SK-N-SH (cell line): ENCODE data around the gene MAP4K3. TPM values are rescaled to one million over a fixed set of nuclear protein-coding genes. Genes with fewer than 3 reads are reported as not detected.

ENCODE experiments used
- CTCF ChIA-PET: fragments of 300-600, 350-600 bp; formaldehyde crosslinking; extraction: SDS; loops from one replicate; lab custom pipeline; 2021; lab: Yijun Ruan, JAX
- POLR2A ChIA-PET: fragments of 350-600 bp; sonication (Branson Sonifier 250); formaldehyde crosslinking; extraction: SDS; loops from one replicate; lab custom pipeline; 2020; ENCODE audit warnings: antibody characterized with exemption, inconsistent platforms; lab: Yijun Ruan, JAX
- DNase-seq: peaks from one replicate; pipeline ENCODE4 v3.0.0; 2012
- H2AFZ ChIP-seq: fragments of 200-600 bp; sonication (generic); 2 replicates; pipeline ENCODE4 v1.8.1; 2016; ENCODE audit warnings: antibody characterized with exemption, mild to moderate bottlenecking, low read depth
- H3F3A ChIP-seq: fragments of 200-600 bp; sonication (generic); replicated peaks from 2 replicates; pipeline ENCODE3; 2016; ENCODE audit warnings: antibody characterized with exemption, mild to moderate bottlenecking; ENCODE audit not compliant: insufficient read depth
- H3K27ac ChIP-seq, 2 experiments: fragments of 200-500 bp in 1 of 2; fragments of 200-600 bp in 1 of 2; sonication (Bioruptor generic) in 1 of 2; sonication (generic), shearing (Covaris generic) in 1 of 2; 2 replicates each; pipeline versions ENCODE4 v1.5.1 to v1.6.1; 2014 to 2016; ENCODE audit warnings: low read depth in 2 of 2, inconsistent platforms in 1 of 2, low read length in 1 of 2, mild to moderate bottlenecking in 1 of 2, mixed read lengths in 1 of 2
- H3K27me3 ChIP-seq: fragments of 200-600 bp; sonication (generic), shearing (Covaris generic); 2 replicates; pipeline ENCODE4 v1.6.1; 2016; ENCODE audit warnings: mixed run types; ENCODE audit not compliant: insufficient read depth
- H3K36me3 ChIP-seq, 2 experiments: fragments of 200-500 bp in 1 of 2; fragments of 200-600 bp in 1 of 2; sonication (Bioruptor generic) in 1 of 2; sonication (generic) in 1 of 2; replicated peaks in 1 of 2; 2 replicates each; pipeline versions ENCODE3 to v1.5.1; 2014 to 2016; ENCODE audit warnings: low read length in 1 of 2, mild to moderate bottlenecking in 1 of 2; ENCODE audit not compliant: insufficient read depth in 2 of 2, control insufficient read depth in 1 of 2
- H3K4me1 ChIP-seq, 2 experiments: fragments of 200-500 bp in 1 of 2; fragments of 200-600 bp in 1 of 2; sonication (Bioruptor generic) in 1 of 2; sonication (generic), shearing (Covaris generic) in 1 of 2; 2 replicates each; pipeline versions ENCODE4 v1.5.1 to v1.6.1; 2014 to 2016; ENCODE audit warnings: low read depth in 1 of 2, low read length in 1 of 2, mixed run types in 1 of 2; ENCODE audit not compliant: insufficient read depth in 2 of 2, control insufficient read depth in 1 of 2
- H3K4me2 ChIP-seq: fragments of 200-600 bp; sonication (generic), shearing (Covaris generic); 2 replicates; pipeline ENCODE4 v1.6.1; 2017; ENCODE audit warnings: mixed run types
- H3K4me3 ChIP-seq, 2 experiments: fragments of 200-500 bp in 1 of 2; fragments of 200-600 bp in 1 of 2; sonication (Bioruptor generic) in 1 of 2; sonication (generic), shearing (Covaris generic) in 1 of 2; 2 replicates each; pipeline versions ENCODE4 v1.5.1 to v1.8.1; 2014 to 2016; ENCODE audit warnings: low read depth in 2 of 2, inconsistent platforms in 1 of 2, low read length in 1 of 2, mild to moderate bottlenecking in 1 of 2, mixed read lengths in 1 of 2, moderate library complexity in 1 of 2
- H3K79me2 ChIP-seq: fragments of 200-600 bp; sonication (generic); 2 replicates; pipeline ENCODE4 v1.8.1; 2017; ENCODE audit warnings: mild to moderate bottlenecking; ENCODE audit not compliant: insufficient read depth
- H3K9ac ChIP-seq: fragments of 200-600 bp; sonication (generic); 2 replicates; pipeline ENCODE4 v1.6.1; 2017; ENCODE audit warnings: mixed run types
- H3K9me2 ChIP-seq: fragments of 200-600 bp; sonication (generic); 2 replicates; pipeline ENCODE4 v1.6.1; 2017; ENCODE audit warnings: mixed run types
- H3K9me3 ChIP-seq: fragments of 200-600 bp; sonication (generic); 2 replicates; pipeline ENCODE4 v1.6.1; 2017; ENCODE audit warnings: mixed run types, mild to moderate bottlenecking, moderate library complexity
- H4K20me1 ChIP-seq: fragments of 200-600 bp; sonication (generic); 2 replicates; pipeline ENCODE4 v1.6.1; 2017; ENCODE audit warnings: mild to moderate bottlenecking, mixed run types; ENCODE audit not compliant: insufficient read depth
- ELF1 ChIP-seq: IDR thresholded peaks from 2 replicates; pipeline ENCODE4 v1.4.0; 2012
- FOSL2 ChIP-seq: IDR thresholded peaks from 2 replicates; pipeline ENCODE4 v1.4.0; 2012; ENCODE audit warnings: low read depth, mild to moderate bottlenecking, moderate library complexity, borderline replicate concordance
- GABPA ChIP-seq: IDR thresholded peaks from 2 replicates; pipeline ENCODE4 v1.4.0; 2012; ENCODE audit warnings: low read depth, mild to moderate bottlenecking
- RCOR1 ChIP-seq: fragments of 150-350 bp; IDR thresholded peaks from 2 replicates; pipeline ENCODE4 v1.6.1; 2017; ENCODE audit warnings: antibody characterized with exemption, low read length
- WGBS: methylation state at CpG from one replicate; pipeline ENCODE4 v1.1.6; 2017; ENCODE audit warnings: low lambda C conversion rate; 5-methylcytosine and 5-hydroxymethylcytosine counted together
- polyA plus RNA-seq, 3 experiments: library from polyadenylated mRNA; depleted of rRNA; stranded (reverse); fragments of >200 nt; gene quantifications; 2 replicates each; pipeline ENCODE4 v1.2.3, GENCODE V29; 2012
- TF ChIP-seq, protein P1 (sequence below): IDR thresholded peaks from 2 replicates; pipeline ENCODE4 v1.4.0; 2012; ENCODE audit warnings: low read depth, borderline replicate concordance
- TF ChIP-seq, protein P2 (sequence below): fragments of 150-350 bp; IDR thresholded peaks from 2 replicates; pipeline ENCODE4 v1.6.1; 2016; ENCODE audit warnings: mild to moderate bottlenecking, low read depth, low read length
- TF ChIP-seq, protein P3 (sequence below): IDR thresholded peaks from 2 replicates; pipeline ENCODE4; 2012

Gene MAP4K3
- polyA plus RNA-seq, 1 of the 3 experiments (the other 2 are of a cell fraction), result 8.8 TPM

DNA sequence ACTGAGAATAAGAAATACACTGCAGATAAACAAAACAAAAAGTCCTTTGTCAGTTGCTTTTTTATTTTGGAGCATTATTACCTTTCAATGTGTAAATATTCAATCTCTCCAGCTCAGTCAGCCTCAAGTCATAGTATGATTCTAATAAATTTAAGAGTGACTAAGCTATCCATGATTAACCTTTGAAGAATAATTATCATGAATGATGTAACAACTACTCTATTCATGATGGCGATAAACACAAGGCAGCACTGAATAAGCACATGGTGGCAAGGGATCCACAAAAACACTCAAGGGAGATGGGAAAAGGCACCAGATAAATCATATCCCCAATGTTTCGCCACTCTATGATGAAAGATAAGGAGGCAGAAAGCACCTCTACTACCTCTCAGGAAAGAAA, 67.0 kb downstream of the MAP4K3 start:
- peaks cover 4 to 39% of the 10 kb centered on the region in 2 experiments for H3K36me3 ChIP-seq
- no peak overlapping the region for H3K4me3 ChIP-seq
- 95% methylated on average over 2 of the region's 2 CpGs for WGBS
- no peak overlapping the region for H3K9ac ChIP-seq
- H3K4me1 ChIP-seq, result no peaks in the 10 kb centered on the region; a peak in 1 of 4 replicates
- CTCF ChIA-PET, result interaction anchor here (1.4 to 6.0 kb wide), 2 partner anchors 11 to 17 kb away, joined by 3 to 37 read pairs; no protein-coding TSS in a partner anchor
- TF ChIP-seq, protein P1, sequence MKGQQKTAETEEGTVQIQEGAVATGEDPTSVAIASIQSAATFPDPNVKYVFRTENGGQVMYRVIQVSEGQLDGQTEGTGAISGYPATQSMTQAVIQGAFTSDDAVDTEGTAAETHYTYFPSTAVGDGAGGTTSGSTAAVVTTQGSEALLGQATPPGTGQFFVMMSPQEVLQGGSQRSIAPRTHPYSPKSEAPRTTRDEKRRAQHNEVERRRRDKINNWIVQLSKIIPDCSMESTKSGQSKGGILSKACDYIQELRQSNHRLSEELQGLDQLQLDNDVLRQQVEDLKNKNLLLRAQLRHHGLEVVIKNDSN, result no peak
- TF ChIP-seq, protein P2, sequence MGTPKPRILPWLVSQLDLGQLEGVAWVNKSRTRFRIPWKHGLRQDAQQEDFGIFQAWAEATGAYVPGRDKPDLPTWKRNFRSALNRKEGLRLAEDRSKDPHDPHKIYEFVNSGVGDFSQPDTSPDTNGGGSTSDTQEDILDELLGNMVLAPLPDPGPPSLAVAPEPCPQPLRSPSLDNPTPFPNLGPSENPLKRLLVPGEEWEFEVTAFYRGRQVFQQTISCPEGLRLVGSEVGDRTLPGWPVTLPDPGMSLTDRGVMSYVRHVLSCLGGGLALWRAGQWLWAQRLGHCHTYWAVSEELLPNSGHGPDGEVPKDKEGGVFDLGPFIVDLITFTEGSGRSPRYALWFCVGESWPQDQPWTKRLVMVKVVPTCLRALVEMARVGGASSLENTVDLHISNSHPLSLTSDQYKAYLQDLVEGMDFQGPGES, result no peak
- TF ChIP-seq ELF1, result no peak
- TF ChIP-seq GABPA, result no peak
- TF ChIP-seq, protein P3, sequence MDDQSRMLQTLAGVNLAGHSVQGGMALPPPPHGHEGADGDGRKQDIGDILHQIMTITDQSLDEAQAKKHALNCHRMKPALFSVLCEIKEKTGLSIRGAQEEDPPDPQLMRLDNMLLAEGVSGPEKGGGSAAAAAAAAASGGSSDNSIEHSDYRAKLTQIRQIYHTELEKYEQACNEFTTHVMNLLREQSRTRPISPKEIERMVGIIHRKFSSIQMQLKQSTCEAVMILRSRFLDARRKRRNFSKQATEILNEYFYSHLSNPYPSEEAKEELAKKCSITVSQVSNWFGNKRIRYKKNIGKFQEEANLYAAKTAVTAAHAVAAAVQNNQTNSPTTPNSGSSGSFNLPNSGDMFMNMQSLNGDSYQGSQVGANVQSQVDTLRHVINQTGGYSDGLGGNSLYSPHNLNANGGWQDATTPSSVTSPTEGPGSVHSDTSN, result no peak
- TF ChIP-seq RCOR1, result no peak
- TF ChIP-seq FOSL2, result no peak
- no peaks in the 10 kb centered on the region for H3F3A ChIP-seq
- no peak overlapping the region for H3K27ac ChIP-seq
- H3K4me2 ChIP-seq, result no peak overlapping the region
- POLR2A ChIA-PET, result no interaction called here
- no peaks in the 10 kb centered on the region for H3K27me3 ChIP-seq
- DNase-seq, result no peak
- H3K9me2 ChIP-seq, result no peaks in the 10 kb centered on the region
- H3K9me3 ChIP-seq, result no peaks in the 10 kb centered on the region
- no peak overlapping the region for H2AFZ ChIP-seq
- H4K20me1 ChIP-seq, result no peaks in the 10 kb centered on the region
- H3K79me2 ChIP-seq, result peaks cover 40% of the 10 kb centered on the region; the same call in 1 of the 2 replicates

DNA sequence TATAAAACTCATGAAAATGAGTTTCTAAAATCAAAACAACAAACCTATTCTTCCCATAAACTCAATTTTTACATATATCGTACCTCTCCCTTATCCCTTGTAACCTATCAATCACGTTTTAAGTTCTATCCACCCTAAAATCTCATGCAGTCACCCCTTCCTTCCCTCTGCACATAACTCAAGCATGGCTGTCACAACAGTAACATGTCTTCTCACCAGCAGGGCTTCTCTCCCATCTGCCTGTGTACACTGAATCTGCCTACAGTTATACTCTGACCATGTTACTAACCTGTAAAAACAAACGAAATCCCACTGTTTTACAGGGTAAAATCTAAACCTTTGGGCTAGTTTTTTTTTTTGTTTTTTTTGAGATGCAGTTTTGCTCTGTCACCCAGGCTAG, 68.2 kb downstream of the MAP4K3 start:
- peak; percentile 16 for DNase-seq
- TF ChIP-seq, protein P3, result no peak
- H3K27me3 ChIP-seq, result no peaks in the 10 kb centered on the region
- POLR2A ChIA-PET, result no interaction called here
- CTCF ChIA-PET, result interaction anchor here (1.0 to 6.0 kb wide), 5 partner anchors 9 to 328 kb away, joined by 3 to 37 read pairs (median 4); no protein-coding TSS in a partner anchor
- no peak overlapping the region for H3K4me2 ChIP-seq
- H2AFZ ChIP-seq, result no peak overlapping the region
- no peaks in the 10 kb centered on the region for H4K20me1 ChIP-seq
- H3K4me1 ChIP-seq, result no peaks in the 10 kb centered on the region; a peak in 1 of 4 replicates
- H3K79me2 ChIP-seq, result peaks cover 42% of the 10 kb centered on the region; the same call in 1 of the 2 replicates
- no peaks in the 10 kb centered on the region for H3F3A ChIP-seq
- 78% methylated on average over 3 of the region's 3 CpGs for WGBS
- H3K27ac ChIP-seq, result no peak overlapping the region
- H3K36me3 ChIP-seq, result peaks cover 4 to 38% of the 10 kb centered on the region in 2 experiments
- H3K9me3 ChIP-seq, result no peaks in the 10 kb centered on the region
- H3K4me3 ChIP-seq, result no peak overlapping the region
- H3K9ac ChIP-seq, result no peak overlapping the region
- no peaks in the 10 kb centered on the region for H3K9me2 ChIP-seq
